Vagina (tissue), 2 donors: Measurements from ENCODE around the gene ATP2A2.

Experiments
- CTCF ChIP-seq, 3 experiments: fragments of 450-650 bp in 2 of 3; fragments of 200-600 bp in 1 of 3; sonication (generic) in 1 of 3; IDR thresholded peaks; one replicate each; pipeline ENCODE4 v1.5.1; 2017 to 2019; ENCODE audit warnings: antibody characterized with exemption in 3 of 3, mild to moderate bottlenecking in 2 of 3, moderate library complexity in 2 of 3
- POLR2AphosphoS5 ChIP-seq, 2 donors: sonication (generic); formaldehyde crosslinking; IDR thresholded peaks; one replicate each; pipeline ENCODE4 v1.9.0; 2017; ENCODE audit warnings: antibody characterized with exemption in 2 of 2, mild to moderate bottlenecking in 2 of 2, low read depth in 1 of 2; ENCODE audit not compliant: insufficient read depth in 1 of 2

- TF ChIP-seq CTCF (IDR thresholded peaks at IDR 0.05): no peak
- TF ChIP-seq POLR2AphosphoS5 (IDR thresholded peaks at IDR 0.05; ENCODE audit: insufficient read depth in 1 of 2, low read depth in 1 of 2): no peak
Measured at GRCh38 chr12:110344657-110345056, 63.6 kb downstream of the ATP2A2 start.
